Caco-2 (cell line): ENCODE measurements around the gene SLC13A5. TPM values are rescaled to one million over a fixed set of nuclear protein-coding genes. Genes with fewer than 3 reads are reported as not detected.
"Not testable (repeated sequence)": the region's sequence is repeated elsewhere in the genome, so short reads cannot be mapped to it uniquely, and the experiment has no call there.

Experiments
- BruUV-seq: library from RNA; stranded (reverse); fragments of 400-500 nt; replicated peaks from 2 replicates; lab custom pipeline; 2021; lab: Mats Ljungman, UMichigan
- CTCF ChIA-PET: fragments of 300-600 bp; sonication (Branson Sonifier 250); formaldehyde crosslinking; loops from one replicate; lab custom pipeline; 2022; ENCODE audit warnings: antibody characterized with exemption; lab: Charles Lee
- POLR2A ChIA-PET: fragments of 300-600 bp; sonication (Branson Sonifier 250); formaldehyde crosslinking; loops from one replicate; lab custom pipeline; 2022; ENCODE audit warnings: antibody characterized with exemption; lab: Charles Lee
- DNase-seq, 2 experiments: peaks; one replicate each; pipeline versions ENCODE4 v3.0.0 to v3.0.0-alpha.2; 2020 to 2022
- H3K27me3 ChIP-seq: replicated peaks from 2 replicates; pipeline ENCODE4 v1.6.0; 2011; ENCODE audit warnings: low read length; ENCODE audit not compliant: control insufficient read depth, insufficient read depth
- H3K36me3 ChIP-seq: 2 replicates; pipeline ENCODE4 v1.5.1; 2011; ENCODE audit warnings: low read length; ENCODE audit not compliant: control insufficient read depth, insufficient read depth
- H3K4me1 ChIP-seq: fragments of 250-450 bp; sonication (Bioruptor Pico); 2 replicates; pipeline ENCODE4 v1.5.1; 2020; ENCODE audit warnings: mild to moderate bottlenecking
- H3K4me3 ChIP-seq: 2 replicates; pipeline ENCODE4 v1.5.1; 2011; ENCODE audit warnings: low read depth, mild to moderate bottlenecking, control low read depth, low read length
- H3K9me3 ChIP-seq: fragments of 250-450 bp; sonication (Bioruptor Pico); 2 replicates; pipeline ENCODE4 v1.5.1; 2020; ENCODE audit warnings: mild to moderate bottlenecking, moderate library complexity
- H3K27ac Mint-ChIP-seq: one replicate; pipeline ENCODE4 v1.8.0; 2022; ENCODE audit warnings: mixed read lengths; ENCODE audit not compliant: unreplicated experiment
- H3K27me3 Mint-ChIP-seq: one replicate; pipeline ENCODE4 v1.8.0; 2022; ENCODE audit warnings: mixed read lengths; ENCODE audit not compliant: insufficient read depth, unreplicated experiment
- H3K36me3 Mint-ChIP-seq: one replicate; pipeline ENCODE4 v1.8.0; 2022; ENCODE audit warnings: mild to moderate bottlenecking, mixed read lengths; ENCODE audit not compliant: insufficient read depth, unreplicated experiment
- H3K4me1 Mint-ChIP-seq: one replicate; pipeline ENCODE4 v1.8.0; 2022; ENCODE audit warnings: low read depth, mixed read lengths; ENCODE audit not compliant: unreplicated experiment
- H3K4me3 Mint-ChIP-seq: one replicate; pipeline ENCODE4 v1.8.0; 2022; ENCODE audit warnings: mild to moderate bottlenecking, moderate library complexity, mixed read lengths; ENCODE audit not compliant: unreplicated experiment
- H3K9me3 Mint-ChIP-seq: one replicate; pipeline ENCODE4 v1.8.0; 2022; ENCODE audit warnings: mixed read lengths; ENCODE audit not compliant: unreplicated experiment
- CTCF ChIP-seq, 2 experiments: fragments of 200-600 bp in 1 of 2; IDR thresholded peaks; 1 replicate in 1 of 2; 2 replicates in 1 of 2; pipeline versions ENCODE4 v1.5.1 to v1.8.0; 2011 to 2022; ENCODE audit warnings: antibody characterized with exemption in 1 of 2, control low read depth in 1 of 2, inconsistent platforms in 1 of 2, low read depth in 1 of 2, low read length in 1 of 2, mild to moderate bottlenecking in 1 of 2, moderate library complexity in 1 of 2; ENCODE audit not compliant: insufficient read depth in 1 of 2, severe bottlenecking in 1 of 2, unreplicated experiment in 1 of 2
- intact Hi-C: fragments of 100-400 bp; cut with micrococcal nuclease; formaldehyde crosslinking; loops from one replicate; pipeline ENCODE4 v1.10.0; 2022; ENCODE audit not compliant: unreplicated experiment
- total RNA-seq: library from RNA; stranded (reverse); gene quantifications from 2 replicates; pipeline ENCODE4 v1.2.3, GENCODE V29; 2022

Gene SLC13A5
- total RNA-seq, 1 experiment from 2014 or later = 0.11 TPM

- Histone ChIP-seq H3K4me3 (peak overlapping the region; percentile 24), H3K27me3 (no peaks in the 10 kb centered on the region), H3K4me1 (no peaks in the 10 kb centered on the region; the same call in 1 of the 2 replicates), H3K36me3 (no peaks in the 10 kb centered on the region), H3K9me3 (no peaks in the 10 kb centered on the region)
- Mint-ChIP-seq H3K27ac (no peak overlapping the region), H3K36me3 (peaks cover 8% of the 10 kb centered on the region), H3K4me3 (peak overlapping the region; percentile 64), H3K4me1 (peaks cover 10% of the 10 kb centered on the region), H3K9me3 (no peaks in the 10 kb centered on the region), H3K27me3 (no peaks in the 10 kb centered on the region)
- ChIA-PET CTCF (no interaction called here), POLR2A (no interaction called here)
- no peak for DNase-seq
- no peak for TF ChIP-seq CTCF (IDR thresholded peaks at IDR 0.05; ENCODE audit: insufficient read depth in 1 of 2, low read depth in 1 of 2, low read length in 1 of 2, severe bottlenecking in 1 of 2, unreplicated experiment in 1 of 2)
- intact Hi-C loops = no loop called here
- no TSS peak for BruUV-seq
Observed at GRCh38 chr17:6657633-6658287, 55.4 kb downstream of the SLC13A5 start.

GRCh38 chr17:6656797-6657632, 56.2 kb downstream of the SLC13A5 start:
- H3K9me3 ChIP-seq, H3K36me3 Mint-ChIP-seq, H3K27ac Mint-ChIP-seq, H3K27me3 ChIP-seq, CTCF ChIA-PET, H3K27me3 Mint-ChIP-seq, H3K4me1 ChIP-seq, H3K36me3 ChIP-seq, H3K9me3 Mint-ChIP-seq, intact Hi-C loops, BruUV-seq: not testable (repeated sequence)
- H3K4me1 Mint-ChIP-seq = peaks cover 10% of the 10 kb centered on the region
- DNase-seq = peak in 1 of 2 experiments; percentile 35
- peak overlapping the region; percentile 64 for H3K4me3 Mint-ChIP-seq
- POLR2A ChIA-PET = interaction anchor here (0.6 kb wide), 1 partner anchor 214 kb away, joined by 3 read pairs; no protein-coding TSS in a partner anchor
- H3K4me3 ChIP-seq = peak overlapping the region; percentile 24

GRCh38 chr17:6655732-6656361, 57.3 kb downstream of the SLC13A5 start:
- H3K36me3 ChIP-seq, H3K9me3 Mint-ChIP-seq, H3K27me3 ChIP-seq, BruUV-seq, H3K27ac Mint-ChIP-seq, DNase-seq, intact Hi-C loops, POLR2A ChIA-PET, H3K4me3 Mint-ChIP-seq, H3K27me3 Mint-ChIP-seq, H3K36me3 Mint-ChIP-seq, H3K4me1 ChIP-seq, H3K4me3 ChIP-seq, CTCF ChIA-PET, H3K9me3 ChIP-seq: not testable (repeated sequence)
- peaks cover 10% of the 10 kb centered on the region for H3K4me1 Mint-ChIP-seq
